Ovary (tissue), 1 donor: Measurements from ENCODE around the gene POLD1.

Source experiments
- EP300 ChIP-seq: sonication (generic); formaldehyde crosslinking; IDR thresholded peaks from one replicate; pipeline ENCODE4 v1.6.1; 2017; ENCODE audit warnings: antibody characterized with exemption
- POLR2A ChIP-seq: fragments of 450-650 bp; IDR thresholded peaks from one replicate; pipeline ENCODE4 v1.6.1; 2017; ENCODE audit warnings: antibody characterized with exemption, mild to moderate bottlenecking, moderate library complexity

GRCh38 chr19:50449236-50449899, 65.2 kb downstream of the POLD1 start:
- TF ChIP-seq POLR2A (no peak), EP300 (no peak)
